HepG2 (cell line): ENCODE measurements around the gene TRIM10. TPM values are rescaled to one million over a fixed set of nuclear protein-coding genes. Genes with fewer than 3 reads are reported as not detected.

ENCODE experiments used
- CEBPG ChIP-seq: IDR thresholded peaks from 2 replicates; pipeline ENCODE4 v1.6.1; 2016
- FOXP1 ChIP-seq, 2 experiments: fragments of 450-650 bp in 1 of 2; IDR thresholded peaks; 2 replicates each; pipeline ENCODE4 v1.6.1; 2017 to 2018; ENCODE audit warnings: antibody characterized with exemption in 1 of 2
- KDM3A ChIP-seq: IDR thresholded peaks from 2 replicates; pipeline ENCODE4 v1.6.1; 2018; ENCODE audit warnings: low read depth, missing compliant biosample characterization
- MBD4 ChIP-seq: IDR thresholded peaks from 2 replicates; pipeline ENCODE4 v1.6.1; 2012; ENCODE audit warnings: low read length, inconsistent platforms, borderline replicate concordance
- RBM39 ChIP-seq: fragments of 200-400 bp; formaldehyde crosslinking; IDR thresholded peaks from one replicate; pipeline ENCODE4 v1.6.1; 2018; ENCODE audit warnings: antibody characterized with exemption, mild to moderate bottlenecking, low read depth, low read length; ENCODE audit not compliant: poor library complexity, severe bottlenecking
- RXRB ChIP-seq: IDR thresholded peaks from 2 replicates; pipeline ENCODE4 v1.6.1; 2016; ENCODE audit warnings: borderline replicate concordance, missing genetic modification reagents, missing compliant biosample characterization
- SAFB2 ChIP-seq: sonication (generic); formaldehyde crosslinking; IDR thresholded peaks from 2 replicates; pipeline ENCODE4 v1.5.1; 2020; ENCODE audit warnings: missing genetic modification reagents, low read depth, mild to moderate bottlenecking, borderline replicate concordance
- TCF7 ChIP-seq: sonication (generic); IDR thresholded peaks from 2 replicates; pipeline ENCODE4 v1.6.1; 2016; ENCODE audit warnings: antibody characterized with exemption, low read depth
- ZBTB1 ChIP-seq: sonication (generic); formaldehyde crosslinking; IDR thresholded peaks from 2 replicates; pipeline ENCODE4 v1.4.0; 2020; ENCODE audit warnings: missing genetic modification reagents, borderline replicate concordance
- ZNF432 ChIP-seq: sonication (generic); formaldehyde crosslinking; IDR thresholded peaks from 2 replicates; pipeline ENCODE4 v1.5.0; 2020; ENCODE audit warnings: missing genetic modification reagents, mild to moderate bottlenecking, borderline replicate concordance
- ZNF441 ChIP-seq: sonication (generic); formaldehyde crosslinking; IDR thresholded peaks from 2 replicates; pipeline ENCODE4 v1.7.0; 2021; ENCODE audit warnings: missing genetic modification reagents, borderline replicate concordance
- ZNF619 ChIP-seq: sonication (generic); formaldehyde crosslinking; IDR thresholded peaks from 2 replicates; pipeline ENCODE4 v1.4.0; 2020; ENCODE audit warnings: mild to moderate bottlenecking, missing genetic modification reagents
- ZNF768 ChIP-seq: sonication (generic); formaldehyde crosslinking; IDR thresholded peaks from 2 replicates; pipeline ENCODE4 v1.4.0; 2020; ENCODE audit warnings: missing genetic modification reagents
- ZNF773 ChIP-seq: sonication (generic); formaldehyde crosslinking; IDR thresholded peaks from 2 replicates; pipeline ENCODE4 v1.4.0; 2020; ENCODE audit warnings: missing genetic modification reagents, borderline replicate concordance
- ZSCAN21 ChIP-seq: sonication (generic); formaldehyde crosslinking; IDR thresholded peaks from 2 replicates; pipeline ENCODE4 v1.8.0; 2022; ENCODE audit warnings: mild to moderate bottlenecking, missing genetic modification reagents, moderate library complexity, borderline replicate concordance
- polyA plus RNA-seq, 8 experiments: library from polyadenylated mRNA; depleted of rRNA in 3 of 8; stranded (reverse) in 7 of 8; unstranded in 1 of 8; fragments of >200 nt; fragmentation: Illumina TruSeq in 4 of 8; extraction: Trizol in 4 of 8; gene quantifications; 2 replicates each; pipeline versions ENCODE4 v1.2.1 to v1.2.3, GENCODE V29; 2011 to 2016; ENCODE audit warnings: low read depth in 4 of 8, missing spikeins in 1 of 8, mixed read lengths in 1 of 8; ENCODE audit not compliant: insufficient read depth in 1 of 8
- total RNA-seq, 5 experiments: library from RNA; depleted of rRNA; stranded (reverse); fragments of >200 nt; fragmentation: Illumina TruSeq; extraction: Trizol; gene quantifications; 2 replicates each; pipeline ENCODE4 v1.2.3, GENCODE V29; 2016; ENCODE audit warnings: low read depth in 1 of 5
- TF ChIP-seq, protein P1 (sequence below): sonication (generic); formaldehyde crosslinking; conservative IDR thresholded peaks from 2 replicates; pipeline ENCODE4 v1.4.0; 2020; ENCODE audit warnings: mild to moderate bottlenecking, missing genetic modification reagents, moderate library complexity
- TF ChIP-seq, protein P2 (sequence below): sonication (generic); formaldehyde crosslinking; IDR thresholded peaks from 2 replicates; pipeline ENCODE4 v1.8.0; 2022; ENCODE audit warnings: low read depth, missing genetic modification reagents
- TF ChIP-seq, protein P3 (sequence below): sonication (generic); formaldehyde crosslinking; IDR thresholded peaks from 2 replicates; pipeline ENCODE4 v1.4.0; 2020; ENCODE audit warnings: missing genetic modification reagents
- TF ChIP-seq, protein P4 (sequence below): sonication (generic); formaldehyde crosslinking; IDR thresholded peaks from 2 replicates; pipeline ENCODE4 v1.4.0; 2020; ENCODE audit warnings: mild to moderate bottlenecking, missing genetic modification reagents
- TF ChIP-seq, protein P5 (sequence below): IDR thresholded peaks from 2 replicates; pipeline ENCODE4 v1.6.1; 2016

TRIM10 gene
- total and polyA plus RNA-seq, 2 of the 13 experiments (the other 11 are each of a cell fraction or from before 2014, with no cell fraction given) = 4.1 to 6.8 TPM

DNA sequence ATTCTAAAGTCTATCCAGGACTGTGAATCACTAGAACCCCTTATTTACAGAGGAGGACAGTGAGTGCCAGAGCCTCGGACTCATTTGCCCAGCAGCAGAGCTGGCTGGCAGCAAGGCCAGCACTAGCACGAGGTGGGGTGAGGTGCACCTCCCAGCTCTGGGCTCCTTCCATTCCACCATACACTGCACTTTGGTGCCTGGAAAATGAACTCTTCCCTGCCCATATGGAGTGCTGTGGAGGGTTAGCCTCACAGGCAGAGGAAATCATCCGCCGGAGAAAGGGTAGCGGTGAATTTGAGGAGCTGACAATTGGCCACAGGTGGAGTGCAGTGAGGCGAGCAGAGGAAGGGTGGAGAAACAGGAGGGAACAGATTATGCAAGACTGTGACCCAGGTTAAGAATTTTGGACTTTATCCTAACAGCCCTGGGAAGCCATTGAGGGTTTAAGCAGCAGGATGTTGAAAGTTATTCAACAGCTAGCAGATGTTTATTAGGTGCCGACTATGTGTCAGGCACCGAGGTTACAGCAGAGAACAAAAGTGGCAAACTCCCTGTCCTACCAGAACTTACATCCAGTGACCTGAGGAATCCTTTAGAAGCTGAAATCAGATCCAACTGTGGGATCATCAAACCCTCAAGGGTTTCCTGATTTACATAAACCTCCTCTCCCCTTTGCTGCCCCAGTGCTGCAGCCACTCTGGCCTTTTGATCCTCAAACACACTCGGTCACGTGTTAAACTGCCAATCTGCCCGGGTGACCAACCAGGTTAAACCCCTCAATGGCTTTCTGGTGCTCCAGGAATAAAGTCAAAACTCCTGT lies 46.0 kb upstream of the TRIM10 start (continued):
- peak; percentile 95 for TF ChIP-seq RXRB (CRISPR knock-in tag)
- TF ChIP-seq CEBPG = peak; percentile 96
- no peak for TF ChIP-seq ZNF773 (CRISPR knock-in tag)
- TF ChIP-seq RBM39 = no peak
- TF ChIP-seq, protein P1, sequence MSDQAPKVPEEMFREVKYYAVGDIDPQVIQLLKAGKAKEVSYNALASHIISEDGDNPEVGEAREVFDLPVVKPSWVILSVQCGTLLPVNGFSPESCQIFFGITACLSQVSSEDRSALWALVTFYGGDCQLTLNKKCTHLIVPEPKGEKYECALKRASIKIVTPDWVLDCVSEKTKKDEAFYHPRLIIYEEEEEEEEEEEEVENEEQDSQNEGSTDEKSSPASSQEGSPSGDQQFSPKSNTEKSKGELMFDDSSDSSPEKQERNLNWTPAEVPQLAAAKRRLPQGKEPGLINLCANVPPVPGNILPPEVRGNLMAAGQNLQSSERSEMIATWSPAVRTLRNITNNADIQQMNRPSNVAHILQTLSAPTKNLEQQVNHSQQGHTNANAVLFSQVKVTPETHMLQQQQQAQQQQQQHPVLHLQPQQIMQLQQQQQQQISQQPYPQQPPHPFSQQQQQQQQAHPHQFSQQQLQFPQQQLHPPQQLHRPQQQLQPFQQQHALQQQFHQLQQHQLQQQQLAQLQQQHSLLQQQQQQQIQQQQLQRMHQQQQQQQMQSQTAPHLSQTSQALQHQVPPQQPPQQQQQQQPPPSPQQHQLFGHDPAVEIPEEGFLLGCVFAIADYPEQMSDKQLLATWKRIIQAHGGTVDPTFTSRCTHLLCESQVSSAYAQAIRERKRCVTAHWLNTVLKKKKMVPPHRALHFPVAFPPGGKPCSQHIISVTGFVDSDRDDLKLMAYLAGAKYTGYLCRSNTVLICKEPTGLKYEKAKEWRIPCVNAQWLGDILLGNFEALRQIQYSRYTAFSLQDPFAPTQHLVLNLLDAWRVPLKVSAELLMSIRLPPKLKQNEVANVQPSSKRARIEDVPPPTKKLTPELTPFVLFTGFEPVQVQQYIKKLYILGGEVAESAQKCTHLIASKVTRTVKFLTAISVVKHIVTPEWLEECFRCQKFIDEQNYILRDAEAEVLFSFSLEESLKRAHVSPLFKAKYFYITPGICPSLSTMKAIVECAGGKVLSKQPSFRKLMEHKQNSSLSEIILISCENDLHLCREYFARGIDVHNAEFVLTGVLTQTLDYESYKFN (CRISPR knock-in tag) = peak; percentile 98
- TF ChIP-seq, protein P2, sequence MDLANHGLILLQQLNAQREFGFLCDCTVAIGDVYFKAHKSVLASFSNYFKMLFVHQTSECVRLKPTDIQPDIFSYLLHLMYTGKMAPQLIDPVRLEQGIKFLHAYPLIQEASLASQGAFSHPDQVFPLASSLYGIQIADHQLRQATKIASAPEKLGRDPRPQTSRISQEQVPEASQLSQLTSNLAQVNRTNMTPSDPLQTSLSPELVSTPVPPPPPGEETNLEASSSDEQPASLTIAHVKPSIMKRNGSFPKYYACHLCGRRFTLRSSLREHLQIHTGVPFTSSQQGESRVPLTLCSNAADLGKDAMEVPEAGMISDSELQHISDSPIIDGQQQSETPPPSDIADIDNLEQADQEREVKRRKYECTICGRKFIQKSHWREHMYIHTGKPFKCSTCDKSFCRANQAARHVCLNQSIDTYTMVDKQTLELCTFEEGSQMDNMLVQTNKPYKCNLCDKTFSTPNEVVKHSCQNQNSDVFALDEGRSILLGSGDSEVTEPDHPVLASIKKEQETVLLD (CRISPR knock-in tag) = peak; percentile 44; the same call in 1 of the 2 replicates
- no peak for TF ChIP-seq FOXP1 (IDR thresholded peaks at IDR 0.05)
- peak; percentile 71; the same call in 1 of the 2 replicates for TF ChIP-seq FOXP1 (CRISPR knock-in tag; IDR thresholded peaks at IDR 0.05)
- TF ChIP-seq, protein P3, sequence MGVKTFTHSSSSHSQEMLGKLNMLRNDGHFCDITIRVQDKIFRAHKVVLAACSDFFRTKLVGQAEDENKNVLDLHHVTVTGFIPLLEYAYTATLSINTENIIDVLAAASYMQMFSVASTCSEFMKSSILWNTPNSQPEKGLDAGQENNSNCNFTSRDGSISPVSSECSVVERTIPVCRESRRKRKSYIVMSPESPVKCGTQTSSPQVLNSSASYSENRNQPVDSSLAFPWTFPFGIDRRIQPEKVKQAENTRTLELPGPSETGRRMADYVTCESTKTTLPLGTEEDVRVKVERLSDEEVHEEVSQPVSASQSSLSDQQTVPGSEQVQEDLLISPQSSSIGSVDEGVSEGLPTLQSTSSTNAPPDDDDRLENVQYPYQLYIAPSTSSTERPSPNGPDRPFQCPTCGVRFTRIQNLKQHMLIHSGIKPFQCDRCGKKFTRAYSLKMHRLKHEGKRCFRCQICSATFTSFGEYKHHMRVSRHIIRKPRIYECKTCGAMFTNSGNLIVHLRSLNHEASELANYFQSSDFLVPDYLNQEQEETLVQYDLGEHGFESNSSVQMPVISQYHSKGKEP (CRISPR knock-in tag) = no peak
- no peak for TF ChIP-seq ZBTB1
- peak; percentile 39; the same call in 1 of the 2 replicates for TF ChIP-seq ZNF619 (CRISPR knock-in tag)
- TF ChIP-seq, protein P4, sequence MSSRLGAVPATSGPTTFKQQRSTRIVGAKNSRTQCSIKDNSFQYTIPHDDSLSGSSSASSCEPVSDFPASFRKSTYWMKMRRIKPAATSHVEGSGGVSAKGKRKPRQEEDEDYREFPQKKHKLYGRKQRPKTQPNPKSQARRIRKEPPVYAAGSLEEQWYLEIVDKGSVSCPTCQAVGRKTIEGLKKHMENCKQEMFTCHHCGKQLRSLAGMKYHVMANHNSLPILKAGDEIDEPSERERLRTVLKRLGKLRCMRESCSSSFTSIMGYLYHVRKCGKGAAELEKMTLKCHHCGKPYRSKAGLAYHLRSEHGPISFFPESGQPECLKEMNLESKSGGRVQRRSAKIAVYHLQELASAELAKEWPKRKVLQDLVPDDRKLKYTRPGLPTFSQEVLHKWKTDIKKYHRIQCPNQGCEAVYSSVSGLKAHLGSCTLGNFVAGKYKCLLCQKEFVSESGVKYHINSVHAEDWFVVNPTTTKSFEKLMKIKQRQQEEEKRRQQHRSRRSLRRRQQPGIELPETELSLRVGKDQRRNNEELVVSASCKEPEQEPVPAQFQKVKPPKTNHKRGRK (CRISPR knock-in tag) = 0 out of 2 replicates have a peak, but pooled peaks have one; percentile 40
- TF ChIP-seq, protein P5, sequence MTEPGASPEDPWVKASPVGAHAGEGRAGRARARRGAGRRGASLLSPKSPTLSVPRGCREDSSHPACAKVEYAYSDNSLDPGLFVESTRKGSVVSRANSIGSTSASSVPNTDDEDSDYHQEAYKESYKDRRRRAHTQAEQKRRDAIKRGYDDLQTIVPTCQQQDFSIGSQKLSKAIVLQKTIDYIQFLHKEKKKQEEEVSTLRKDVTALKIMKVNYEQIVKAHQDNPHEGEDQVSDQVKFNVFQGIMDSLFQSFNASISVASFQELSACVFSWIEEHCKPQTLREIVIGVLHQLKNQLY (CRISPR knock-in tag) = peak; percentile 73
- peak; percentile 71; the same call in 1 of the 2 replicates for TF ChIP-seq ZNF441
- 0 out of 2 replicates have a peak, but pooled peaks have one; percentile 72 for TF ChIP-seq SAFB2 (CRISPR knock-in tag)
- TF ChIP-seq KDM3A (CRISPR knock-in tag) = no peak; the same call in 1 of the 2 replicates
- peak; percentile 43; the same call in 1 of the 2 replicates for TF ChIP-seq ZSCAN21 (CRISPR knock-in tag)
- no peak for TF ChIP-seq ZNF432 (CRISPR knock-in tag)
- 0 out of 2 replicates have a peak, but pooled peaks have one; percentile 29 for TF ChIP-seq ZNF768 (CRISPR knock-in tag)
- TF ChIP-seq TCF7 = peak; percentile 60
- no peak for TF ChIP-seq MBD4
